Stomach smooth muscle (tissue), 2 donors: ENCODE data around the gene RHBG.

ENCODE experiments used
- H3K27ac ChIP-seq: one replicate; pipeline ENCODE4 v1.7.0; 2013; ENCODE audit warnings: mild to moderate bottlenecking, low read length, inconsistent platforms
- H3K27me3 ChIP-seq, 2 donors: one replicate each; pipeline ENCODE4 v1.7.0; 2013; ENCODE audit warnings: low read length in 2 of 2; ENCODE audit not compliant: insufficient read depth in 2 of 2, control insufficient read depth in 1 of 2
- H3K36me3 ChIP-seq, 2 donors: one replicate each; pipeline ENCODE4 v1.7.0; 2013; ENCODE audit warnings: low read length in 2 of 2; ENCODE audit not compliant: control insufficient read depth in 2 of 2, insufficient read depth in 2 of 2
- H3K4me1 ChIP-seq: one replicate; pipeline ENCODE4 v1.7.0; 2013; ENCODE audit warnings: low read length; ENCODE audit not compliant: control insufficient read depth, insufficient read depth
- H3K4me3 ChIP-seq, 2 donors: one replicate each; pipeline ENCODE4 v1.7.0; 2013; ENCODE audit warnings: low read length in 2 of 2
- H3K9ac ChIP-seq, 2 donors: one replicate each; pipeline ENCODE4 v1.7.0; 2013; ENCODE audit warnings: low read length in 2 of 2, mild to moderate bottlenecking in 1 of 2
- H3K9me3 ChIP-seq, 2 donors: one replicate each; pipeline ENCODE4 v1.7.0; 2013; ENCODE audit warnings: low read length in 2 of 2; ENCODE audit not compliant: control insufficient read depth in 2 of 2
- donor health status: healthy.
- donor health status: Pancreatic carcinoma.

Gene RHBG

DNA sequence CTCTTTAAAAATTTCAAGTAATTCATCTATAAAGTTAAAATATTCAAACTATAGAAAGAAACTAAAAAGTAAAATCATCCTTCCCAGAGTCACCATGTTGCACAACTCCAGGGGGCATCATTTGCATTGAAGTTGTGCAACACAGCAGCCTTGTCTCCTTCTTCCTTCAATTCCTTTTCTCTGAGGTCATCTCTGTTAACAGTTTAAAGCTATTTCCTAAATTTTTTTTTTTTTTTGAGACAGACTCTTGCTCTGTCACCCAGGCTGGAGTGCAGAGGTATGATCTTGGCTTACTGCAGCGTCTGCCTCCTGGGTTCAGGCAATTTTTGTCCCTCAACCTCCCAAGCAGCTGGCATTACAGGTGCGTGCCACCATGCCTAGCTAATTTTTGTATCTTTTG is 7.1 kb downstream of the RHBG start:
- Histone ChIP-seq H3K4me3 (no peak overlapping the region), H3K27ac (no peak overlapping the region), H3K36me3 (no peaks in the 10 kb centered on the region), H3K27me3 (peaks cover 4% of the 10 kb centered on the region in 2 donors), H3K9me3 (no peaks in the 10 kb centered on the region), H3K9ac (no peak overlapping the region), H3K4me1 (no peaks in the 10 kb centered on the region)

DNA sequence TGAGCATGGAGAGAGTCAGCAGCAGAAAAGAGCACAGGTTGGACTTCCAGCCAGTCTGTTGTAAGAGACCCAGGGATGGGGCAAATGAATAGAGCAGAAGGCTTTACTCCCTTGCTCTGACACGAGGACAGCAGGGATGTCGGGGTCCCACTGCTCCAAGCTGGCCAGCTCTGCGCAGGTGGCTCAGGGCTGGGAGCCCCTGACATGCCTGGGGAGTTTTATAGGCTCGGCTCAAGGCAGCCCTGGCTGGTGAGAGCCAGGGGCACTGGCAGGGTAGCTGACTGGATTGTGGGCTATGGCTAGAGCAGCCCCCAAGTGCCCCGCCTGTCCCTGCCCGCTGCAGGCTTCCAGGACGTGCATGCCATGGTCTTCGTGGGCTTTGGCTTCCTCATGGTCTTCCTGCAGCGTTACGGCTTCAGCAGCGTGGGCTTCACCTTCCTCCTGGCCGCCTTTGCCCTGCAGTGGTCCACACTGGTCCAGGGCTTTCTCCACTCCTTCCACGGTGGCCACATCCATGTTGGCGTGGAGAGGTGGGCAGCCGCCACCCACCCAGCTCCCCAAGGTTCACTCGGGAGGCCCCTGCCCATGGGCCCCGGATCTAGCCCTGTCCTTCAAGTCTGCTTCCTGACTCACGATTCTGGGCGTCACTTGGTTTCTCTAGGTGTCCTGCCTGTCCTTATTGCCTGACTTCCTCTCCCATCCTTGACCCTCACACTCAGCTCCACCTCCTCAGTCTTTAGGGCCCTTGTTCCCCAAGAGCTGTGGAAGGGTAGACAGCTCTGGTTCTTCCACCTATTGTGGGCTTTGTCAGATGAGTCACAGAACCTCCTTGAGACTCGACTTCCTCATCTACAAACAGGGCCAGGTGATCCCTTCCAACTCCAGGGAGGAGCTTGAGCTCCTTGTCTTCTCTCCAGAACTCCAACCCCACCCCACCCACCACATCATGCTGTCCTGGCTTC is 8.2 kb downstream of the RHBG start:
- Histone ChIP-seq H3K9ac (no peak overlapping the region), H3K36me3 (no peaks in the 10 kb centered on the region), H3K4me3 (no peak overlapping the region), H3K27me3 (peaks cover 2 to 4% of the 10 kb centered on the region in 2 donors), H3K27ac (no peak overlapping the region), H3K9me3 (no peaks in the 10 kb centered on the region), H3K4me1 (no peaks in the 10 kb centered on the region)

DNA sequence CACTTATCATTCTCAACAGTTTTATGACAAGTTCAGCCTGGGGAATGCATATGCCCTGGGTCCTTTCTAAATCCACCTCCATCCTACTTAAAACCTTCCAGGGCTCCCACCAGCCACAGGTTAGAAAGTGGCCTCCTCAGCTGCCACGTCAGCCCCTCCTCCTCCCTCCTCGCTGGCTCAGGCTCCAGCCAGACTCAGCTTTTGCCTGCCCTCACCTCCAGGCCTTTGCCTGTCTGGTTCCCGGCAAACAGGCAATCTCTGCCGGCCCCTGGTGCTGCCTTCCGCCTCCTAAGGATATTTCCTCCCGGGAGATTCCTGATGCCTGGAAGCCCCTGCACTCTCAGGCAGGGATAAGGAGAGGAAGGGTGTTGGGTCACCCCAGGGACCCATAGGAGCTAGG is 9.5 kb downstream of the RHBG start:
- Histone ChIP-seq H3K9me3 (no peaks in the 10 kb centered on the region), H3K27me3 (peaks cover 0 to 2% of the 10 kb centered on the region in 2 donors), H3K4me1 (no peaks in the 10 kb centered on the region), H3K9ac (no peak overlapping the region), H3K36me3 (no peaks in the 10 kb centered on the region), H3K27ac (no peak overlapping the region), H3K4me3 (no peak overlapping the region)

DNA sequence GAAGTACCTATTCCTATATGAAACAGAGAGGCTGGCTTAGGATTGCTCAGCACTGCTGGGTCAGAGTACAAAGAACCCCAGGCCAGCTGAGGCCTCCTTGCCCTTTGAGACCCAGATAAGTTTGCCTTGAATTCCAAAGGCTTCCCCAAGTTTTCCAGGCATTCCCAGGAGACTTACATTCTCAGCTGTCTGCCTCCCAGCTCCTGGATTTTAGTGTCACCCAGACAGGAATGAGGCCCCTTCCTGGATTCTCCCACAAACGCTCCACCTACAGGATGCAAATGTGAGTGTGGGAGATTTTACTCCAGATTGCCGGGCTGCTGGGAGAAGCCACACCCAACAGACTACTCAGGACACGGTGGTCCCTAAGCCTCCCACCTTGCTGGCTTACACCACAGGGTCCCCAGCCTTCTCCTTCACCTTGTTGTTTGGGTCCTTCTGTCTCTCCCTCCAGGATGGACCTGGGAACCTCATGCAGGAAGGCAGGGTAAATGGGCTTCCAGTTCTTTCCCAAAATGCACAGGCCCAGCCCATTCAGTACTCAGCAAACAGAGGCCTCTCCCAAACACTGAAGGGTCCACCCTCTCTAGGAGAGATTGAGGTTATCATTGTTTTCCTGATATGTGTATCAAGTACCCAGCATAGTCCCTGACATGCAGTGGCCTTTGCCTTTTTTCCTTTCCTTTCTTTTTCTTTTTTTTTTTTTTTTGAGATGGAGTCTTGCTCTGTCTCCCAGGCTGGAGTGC is 10.6 kb downstream of the RHBG start:
- Histone ChIP-seq H3K36me3 (no peaks in the 10 kb centered on the region), H3K4me3 (no peak overlapping the region), H3K4me1 (no peaks in the 10 kb centered on the region), H3K27me3 (peaks cover 0 to 2% of the 10 kb centered on the region in 2 donors), H3K9me3 (no peaks in the 10 kb centered on the region), H3K27ac (no peak overlapping the region), H3K9ac (no peak overlapping the region)

DNA sequence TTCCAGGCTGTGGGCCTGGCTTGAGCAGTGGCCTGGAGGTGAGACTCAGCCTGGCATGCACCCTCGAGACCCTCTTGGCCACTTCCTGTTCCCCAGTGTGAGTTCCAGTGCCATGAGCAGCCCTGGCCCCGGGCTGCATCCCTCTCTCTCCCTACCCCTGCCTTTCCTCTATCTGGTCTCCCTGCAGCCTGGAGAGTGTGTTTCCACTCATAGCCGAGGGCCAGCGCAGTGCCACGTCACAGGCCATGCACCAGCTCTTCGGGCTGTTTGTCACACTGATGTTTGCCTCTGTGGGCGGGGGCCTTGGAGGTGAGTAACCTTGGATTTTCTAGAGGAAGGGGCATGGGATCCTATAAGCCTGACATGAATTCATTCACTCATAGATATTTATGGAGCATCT is 13.6 kb downstream of the RHBG start:
- Histone ChIP-seq H3K4me1 (no peaks in the 10 kb centered on the region), H3K36me3 (no peaks in the 10 kb centered on the region), H3K9ac (no peak overlapping the region), H3K4me3 (no peak overlapping the region), H3K9me3 (no peaks in the 10 kb centered on the region), H3K27me3 (peaks cover 3 to 9% of the 10 kb centered on the region in 2 donors), H3K27ac (no peak overlapping the region)

DNA sequence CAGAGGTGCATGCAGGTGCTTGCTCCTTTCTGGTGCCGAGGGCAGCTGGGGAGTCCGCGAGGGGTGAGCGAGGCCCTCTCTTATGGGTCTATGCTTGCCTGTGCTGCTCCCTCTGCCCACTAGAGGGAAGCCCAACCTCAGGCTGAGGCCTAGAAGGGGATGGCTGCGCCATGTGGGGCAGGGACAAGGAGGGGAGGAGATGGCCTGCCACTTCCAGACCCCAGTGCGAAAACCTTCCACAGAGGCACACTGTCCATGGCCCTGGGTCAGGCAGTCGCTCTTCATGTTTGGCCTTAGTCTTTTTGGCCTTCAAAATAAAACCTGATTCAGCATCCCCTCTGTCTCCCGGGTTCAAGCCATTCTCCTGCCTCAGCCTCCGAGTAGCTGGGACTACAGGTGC is 14.0 kb downstream of the RHBG start:
- Histone ChIP-seq H3K4me1 (peaks cover 2% of the 10 kb centered on the region), H3K9ac (no peak overlapping the region), H3K27ac (no peak overlapping the region), H3K9me3 (no peaks in the 10 kb centered on the region), H3K27me3 (peaks cover 8 to 13% of the 10 kb centered on the region in 2 donors), H3K36me3 (no peaks in the 10 kb centered on the region), H3K4me3 (no peak overlapping the region)

DNA sequence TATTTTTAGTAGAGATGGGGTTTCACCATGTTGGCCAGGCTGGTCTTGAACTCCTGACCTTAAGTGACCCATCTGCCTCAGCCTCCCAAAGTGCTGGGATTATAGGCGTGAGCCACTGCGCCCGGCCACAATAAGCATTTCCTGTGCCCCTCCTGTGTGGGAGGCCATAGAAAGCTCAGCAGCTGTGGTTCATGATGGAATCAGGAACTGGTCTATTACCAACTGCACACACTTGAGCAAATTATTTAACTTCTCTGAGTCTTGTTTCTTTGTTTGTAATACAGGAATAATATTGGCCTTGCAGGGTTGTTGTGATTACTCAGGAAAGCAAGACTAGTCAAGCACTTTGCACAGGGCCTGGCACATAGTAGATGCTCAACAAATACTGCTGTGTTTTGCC is 15.0 kb downstream of the RHBG start:
- peaks cover 16 to 19% of the 10 kb centered on the region in 2 donors for H3K27me3 ChIP-seq
- H3K27ac ChIP-seq = no peak overlapping the region
- no peaks in the 10 kb centered on the region for H3K9me3 ChIP-seq
- peaks cover 9% of the 10 kb centered on the region for H3K4me1 ChIP-seq
- no peaks in the 10 kb centered on the region for H3K36me3 ChIP-seq
- H3K4me3 ChIP-seq = no peak overlapping the region
- no peak overlapping the region for H3K9ac ChIP-seq

DNA sequence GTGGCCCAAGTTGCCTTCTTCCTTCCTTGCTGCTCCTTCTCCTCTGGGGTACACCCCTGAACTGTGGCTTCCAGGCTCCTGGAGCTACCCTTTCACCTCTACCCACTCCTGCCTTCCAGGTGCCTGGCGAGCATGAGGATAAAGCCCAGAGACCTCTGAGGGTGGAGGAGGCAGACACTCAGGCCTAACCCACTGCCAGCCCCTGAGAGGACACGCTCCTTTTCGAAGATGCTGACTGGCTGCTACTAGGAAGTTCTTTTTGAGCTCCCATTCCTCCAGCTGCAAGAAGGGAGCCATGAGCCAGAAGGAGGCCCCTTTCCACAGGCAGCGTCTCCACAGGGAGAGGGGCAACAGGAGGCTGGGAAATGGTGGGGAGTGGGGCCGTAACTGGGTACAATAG is 15.6 kb downstream of the RHBG start:
- Histone ChIP-seq H3K4me3 (no peak overlapping the region), H3K9me3 (no peaks in the 10 kb centered on the region), H3K36me3 (no peaks in the 10 kb centered on the region), H3K27ac (no peak overlapping the region), H3K4me1 (peaks cover 9% of the 10 kb centered on the region), H3K27me3 (peaks cover 21 to 25% of the 10 kb centered on the region in 2 donors), H3K9ac (no peak overlapping the region)

DNA sequence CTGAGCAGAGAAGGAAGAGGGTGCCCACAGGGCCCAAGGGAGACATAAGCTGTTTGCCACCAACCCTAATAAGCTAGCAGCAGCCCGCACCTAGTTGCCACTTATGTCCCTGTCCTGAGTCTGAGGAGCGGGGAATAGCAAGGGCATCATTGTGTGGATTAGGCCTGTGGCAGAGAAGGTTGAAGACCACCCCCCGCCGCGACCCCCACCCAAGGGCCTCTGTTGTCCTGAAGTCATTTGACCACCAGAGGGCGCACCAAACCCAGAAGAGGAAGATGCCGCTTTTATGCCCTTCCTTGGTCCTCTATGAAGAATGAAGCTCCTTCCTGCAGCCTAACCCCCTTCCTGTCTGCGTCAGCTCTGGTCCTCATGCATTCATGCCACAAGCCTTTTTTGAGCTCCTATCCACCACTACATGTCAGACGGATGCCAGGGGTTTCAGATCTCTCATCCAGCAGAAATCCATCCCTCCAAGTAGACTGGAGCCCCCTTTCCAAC is 16.6 kb downstream of the RHBG start:
- no peaks in the 10 kb centered on the region for H3K36me3 ChIP-seq
- peaks cover 29 to 30% of the 10 kb centered on the region in 2 donors for H3K27me3 ChIP-seq
- no peak overlapping the region for H3K27ac ChIP-seq
- H3K9ac ChIP-seq = no peak overlapping the region
- no peaks in the 10 kb centered on the region for H3K9me3 ChIP-seq
- H3K4me3 ChIP-seq = no peak overlapping the region
- H3K4me1 ChIP-seq = peaks cover 9% of the 10 kb centered on the region

DNA sequence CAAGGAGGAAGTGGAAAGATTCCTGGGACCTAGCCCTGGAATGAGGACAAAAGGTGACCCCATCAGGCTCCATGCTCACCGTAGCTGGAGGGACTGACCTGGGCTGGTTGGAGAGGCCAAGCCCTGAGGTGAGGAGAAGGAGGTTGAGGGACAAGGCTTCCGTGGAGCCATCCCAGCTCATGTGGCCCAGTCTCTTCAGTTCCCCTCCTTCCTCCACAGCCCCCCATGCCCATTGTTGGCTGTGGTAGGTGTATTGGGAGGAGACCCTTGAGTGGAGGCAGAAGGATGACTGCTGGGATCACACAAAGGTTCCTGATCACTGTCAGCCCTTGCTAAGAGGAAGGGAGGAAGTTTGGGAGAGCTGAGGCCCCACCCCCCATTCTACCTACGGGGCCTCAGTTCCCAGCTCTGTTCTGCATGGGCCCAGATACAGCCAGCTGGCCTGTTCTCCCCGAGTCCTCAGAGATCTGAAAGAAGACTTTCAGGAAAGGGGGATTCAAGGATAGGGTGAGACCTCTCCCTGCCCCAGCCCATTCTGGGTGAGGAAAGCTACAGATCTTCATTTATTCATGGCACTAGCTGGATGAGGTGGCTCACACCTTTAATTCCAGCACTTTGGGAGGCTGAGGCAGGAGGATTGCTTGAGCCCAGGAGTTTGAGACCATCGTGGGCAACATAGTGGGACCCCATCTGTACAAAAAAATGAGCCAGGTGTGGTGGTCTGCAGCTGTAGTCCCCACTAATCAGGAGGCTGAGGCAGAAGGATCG is 17.3 kb downstream of the RHBG start:
- Histone ChIP-seq H3K9ac (no peak overlapping the region), H3K9me3 (no peaks in the 10 kb centered on the region), H3K27me3 (peaks cover 32 to 37% of the 10 kb centered on the region in 2 donors), H3K36me3 (no peaks in the 10 kb centered on the region), H3K4me1 (peaks cover 9% of the 10 kb centered on the region), H3K27ac (no peak overlapping the region), H3K4me3 (no peak overlapping the region)
